ENCODE results near the gene LLPH.

The LLPH gene

GRCh38 chr12:66156654-66157053 is 26.1 kb upstream of the LLPH start:
- no peak for DNase-seq (ENCODE audit: low read depth)
- no peak for TF ChIP-seq CTCF (IDR thresholded peaks at IDR 0.05; ENCODE audit: low read depth, low read length, missing control alignments)
- H3K4me3 ChIP-seq (ENCODE audit: low read depth, low read length): no peak overlapping the region

- TF ChIP-seq CTCF (IDR thresholded peaks at IDR 0.05; ENCODE audit: low read depth, low read length, missing control alignments): no peak
- H3K4me3 ChIP-seq (ENCODE audit: low read depth, low read length): no peak overlapping the region
- no peak for DNase-seq (ENCODE audit: low read depth)
Observed at GRCh38 chr12:66154776-66155175, 24.2 kb upstream of the LLPH start.

- DNase-seq (ENCODE audit: low read depth): no peak
- no peak overlapping the region for H3K4me3 ChIP-seq (ENCODE audit: low read depth, low read length)
- no peak for TF ChIP-seq CTCF (IDR thresholded peaks at IDR 0.05; ENCODE audit: low read depth, low read length, missing control alignments)
Observed at GRCh38 chr12:66152732-66153131, 22.2 kb upstream of the LLPH start.

- DNase-seq (ENCODE audit: low read depth): no peak
- no peak overlapping the region for H3K4me3 ChIP-seq (ENCODE audit: low read depth, low read length)
- TF ChIP-seq CTCF (IDR thresholded peaks at IDR 0.05; ENCODE audit: low read depth, low read length, missing control alignments): peak; percentile 25
Observed at GRCh38 chr12:66149702-66150398, 19.3 kb upstream of the LLPH start.

- no peak for DNase-seq (ENCODE audit: low read depth)
- no peak overlapping the region for H3K4me3 ChIP-seq (ENCODE audit: low read depth, low read length)
- peak; percentile 39 for TF ChIP-seq CTCF (IDR thresholded peaks at IDR 0.05; ENCODE audit: low read depth, low read length, missing control alignments)
Observed at GRCh38 chr12:66144791-66145754, 14.5 kb upstream of the LLPH start.

GRCh38 chr12:66143868-66144267 is 13.3 kb upstream of the LLPH start:
- H3K4me3 ChIP-seq (ENCODE audit: low read depth, low read length): no peak overlapping the region
- TF ChIP-seq CTCF (IDR thresholded peaks at IDR 0.05; ENCODE audit: low read depth, low read length, missing control alignments): no peak
- DNase-seq (ENCODE audit: low read depth): no peak

Data from GM12864 (cell line).